GM18499 (cell line): ENCODE data around the gene CUEDC2.
A peak's percentile ranks its signal among the peaks of the same experiment; 100 is the strongest.

ENCODE experiments used
- ATAC-seq: cut with Tn5 transposase; IDR thresholded peaks from one replicate; pipeline ENCODE4 v1.9.1; 2021; ENCODE audit warnings: moderate number of reproducible peaks; ENCODE audit not compliant: insufficient read depth, unreplicated experiment

CUEDC2 gene

DNA sequence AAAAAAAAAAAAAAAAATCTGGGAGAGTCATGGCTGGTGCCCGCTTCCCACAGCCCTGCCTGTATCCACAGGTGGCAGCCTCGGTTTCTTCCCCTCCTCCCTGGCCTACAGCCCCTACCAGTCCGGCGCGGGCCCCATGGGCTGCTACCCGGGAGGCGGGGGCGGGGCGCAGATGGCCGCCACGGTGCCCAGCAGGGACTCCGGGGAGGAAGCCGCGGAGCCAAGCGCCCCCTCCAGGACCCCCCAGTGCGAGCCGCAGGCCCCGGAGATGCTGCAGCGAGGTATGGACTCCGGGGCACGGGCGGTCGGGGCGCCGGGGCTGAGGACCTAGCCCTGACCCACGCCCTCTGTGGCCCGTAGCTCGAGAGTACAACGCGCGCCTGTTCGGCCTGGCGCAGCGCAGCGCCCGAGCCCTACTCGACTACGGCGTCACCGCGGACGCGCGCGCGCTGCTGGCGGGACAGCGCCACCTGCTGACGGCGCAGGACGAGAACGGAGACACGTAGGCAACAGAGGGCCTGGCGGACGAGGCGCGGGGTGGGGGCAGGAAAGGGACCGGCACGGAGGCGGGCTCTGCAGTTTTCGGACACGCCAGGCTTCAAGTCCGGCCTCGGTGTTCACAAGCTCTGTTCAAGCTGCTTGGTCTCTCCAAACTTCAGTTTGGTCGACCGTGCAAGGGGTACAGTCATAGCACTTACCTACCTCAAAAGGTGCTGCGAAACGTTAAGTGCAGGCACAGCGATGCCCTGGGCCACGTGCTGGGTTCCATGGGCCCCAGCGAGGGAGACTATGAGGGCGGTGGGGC, 33.0 kb downstream of the CUEDC2 start:
- no peak for ATAC-seq

DNA sequence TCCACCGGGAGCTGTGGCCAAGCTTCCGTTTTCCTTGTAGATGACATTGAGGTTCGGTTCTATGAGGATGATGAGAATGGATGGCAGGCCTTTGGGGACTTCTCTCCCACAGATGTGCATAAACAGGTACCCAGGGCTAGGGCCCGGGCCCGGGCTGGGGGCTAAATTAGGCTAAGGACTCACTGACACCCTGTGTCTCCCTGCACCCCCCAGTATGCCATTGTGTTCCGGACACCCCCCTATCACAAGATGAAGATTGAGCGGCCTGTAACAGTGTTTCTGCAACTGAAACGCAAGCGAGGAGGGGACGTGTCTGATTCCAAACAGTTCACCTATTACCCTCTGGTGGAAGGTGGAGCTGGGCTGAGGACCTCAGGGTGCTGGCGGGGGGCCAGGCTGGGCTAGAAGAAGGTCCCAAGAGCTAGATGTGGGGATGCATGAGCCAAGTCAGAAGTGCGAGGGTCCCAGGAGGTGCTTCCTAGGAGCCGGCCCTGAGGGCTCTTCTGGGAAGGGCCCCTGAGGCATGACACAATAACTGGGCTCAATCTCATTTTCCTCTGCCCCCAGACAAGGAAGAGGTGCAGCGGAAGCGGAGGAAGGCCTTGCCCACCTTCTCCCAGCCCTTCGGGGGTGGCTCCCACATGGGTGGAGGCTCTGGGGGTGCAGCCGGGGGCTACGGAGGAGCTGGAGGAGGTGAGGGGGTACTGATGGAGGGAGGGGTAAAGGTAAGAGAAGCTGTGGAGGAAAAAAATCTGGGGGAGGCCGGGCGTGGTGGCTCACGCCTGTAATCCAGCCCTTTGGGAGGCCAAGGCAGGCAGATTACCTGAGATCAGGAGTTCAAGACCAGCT, 34.0 kb downstream of the CUEDC2 start:
- no peak for ATAC-seq

DNA sequence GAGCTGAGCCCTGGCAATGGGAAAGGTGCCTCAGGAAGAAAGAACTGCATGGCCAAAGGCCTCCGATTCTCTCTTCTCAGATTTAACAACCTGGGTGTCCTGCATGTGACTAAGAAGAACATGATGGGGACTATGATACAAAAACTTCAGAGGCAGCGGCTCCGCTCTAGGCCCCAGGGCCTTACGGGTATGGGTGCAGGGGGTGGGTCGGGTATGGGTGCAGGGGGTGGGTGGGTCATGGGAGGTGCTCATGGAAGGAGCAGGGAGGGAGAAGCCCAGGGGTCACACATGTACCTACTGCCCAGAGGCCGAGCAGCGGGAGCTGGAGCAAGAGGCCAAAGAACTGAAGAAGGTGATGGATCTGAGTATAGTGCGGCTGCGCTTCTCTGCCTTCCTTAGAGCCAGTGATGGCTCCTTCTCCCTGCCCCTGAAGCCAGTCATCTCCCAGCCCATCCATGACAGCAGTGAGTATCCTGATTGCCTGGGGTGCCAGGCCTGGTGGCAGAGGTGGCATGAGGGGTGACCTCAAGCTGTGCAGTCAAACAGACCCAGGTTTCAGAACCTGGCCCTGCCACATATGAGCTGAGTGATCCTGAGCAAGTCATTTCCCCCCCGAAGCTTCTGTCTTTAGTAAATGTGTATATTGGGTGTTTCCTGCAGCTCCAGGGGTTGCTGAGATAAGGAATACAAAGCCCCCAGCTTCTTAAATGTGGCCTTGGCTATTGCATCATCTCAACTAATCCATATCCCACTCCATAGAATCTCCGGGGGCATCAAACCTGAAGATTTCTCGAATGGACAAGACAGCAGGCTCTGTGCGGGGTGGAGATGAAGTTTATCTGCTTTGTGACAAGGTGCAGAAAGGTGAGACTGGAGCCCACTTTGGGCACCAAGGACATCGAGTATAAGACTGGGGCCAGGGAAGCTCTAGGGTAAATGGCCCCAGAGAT, 34.9 kb downstream of the CUEDC2 start:
- ATAC-seq = no peak

DNA sequence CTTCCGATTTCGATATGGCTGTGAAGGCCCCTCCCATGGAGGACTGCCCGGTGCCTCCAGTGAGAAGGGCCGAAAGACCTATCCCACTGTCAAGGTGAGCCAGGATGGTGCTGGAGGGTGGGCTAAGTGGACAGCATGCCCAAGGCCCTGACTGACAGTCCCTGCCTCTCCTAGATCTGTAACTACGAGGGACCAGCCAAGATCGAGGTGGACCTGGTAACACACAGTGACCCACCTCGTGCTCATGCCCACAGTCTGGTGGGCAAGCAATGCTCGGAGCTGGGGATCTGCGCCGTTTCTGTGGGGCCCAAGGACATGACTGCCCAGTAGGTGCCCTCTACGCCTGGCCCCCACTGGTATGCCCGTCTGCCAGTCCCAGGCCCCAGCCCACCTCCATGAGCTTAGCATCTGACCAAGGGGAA, 35.6 kb downstream of the CUEDC2 start:
- no peak for ATAC-seq

DNA sequence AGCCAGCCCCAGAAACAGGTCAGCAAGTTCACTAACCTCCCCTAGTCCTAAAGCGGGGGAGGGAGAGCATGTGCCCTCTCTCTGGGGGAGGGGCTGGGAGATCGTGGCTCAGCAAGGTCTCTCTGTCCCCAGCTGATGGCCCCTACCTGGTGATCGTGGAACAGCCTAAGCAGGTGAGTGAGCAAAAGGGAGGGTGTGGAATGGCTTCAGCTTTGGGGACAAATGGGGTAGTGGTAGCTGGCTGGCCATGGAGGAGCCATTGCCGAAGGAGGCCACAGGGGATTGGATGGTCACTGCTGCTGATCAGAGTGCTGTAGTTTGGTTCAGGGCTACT, 36.1 kb downstream of the CUEDC2 start:
- no peak for ATAC-seq

DNA sequence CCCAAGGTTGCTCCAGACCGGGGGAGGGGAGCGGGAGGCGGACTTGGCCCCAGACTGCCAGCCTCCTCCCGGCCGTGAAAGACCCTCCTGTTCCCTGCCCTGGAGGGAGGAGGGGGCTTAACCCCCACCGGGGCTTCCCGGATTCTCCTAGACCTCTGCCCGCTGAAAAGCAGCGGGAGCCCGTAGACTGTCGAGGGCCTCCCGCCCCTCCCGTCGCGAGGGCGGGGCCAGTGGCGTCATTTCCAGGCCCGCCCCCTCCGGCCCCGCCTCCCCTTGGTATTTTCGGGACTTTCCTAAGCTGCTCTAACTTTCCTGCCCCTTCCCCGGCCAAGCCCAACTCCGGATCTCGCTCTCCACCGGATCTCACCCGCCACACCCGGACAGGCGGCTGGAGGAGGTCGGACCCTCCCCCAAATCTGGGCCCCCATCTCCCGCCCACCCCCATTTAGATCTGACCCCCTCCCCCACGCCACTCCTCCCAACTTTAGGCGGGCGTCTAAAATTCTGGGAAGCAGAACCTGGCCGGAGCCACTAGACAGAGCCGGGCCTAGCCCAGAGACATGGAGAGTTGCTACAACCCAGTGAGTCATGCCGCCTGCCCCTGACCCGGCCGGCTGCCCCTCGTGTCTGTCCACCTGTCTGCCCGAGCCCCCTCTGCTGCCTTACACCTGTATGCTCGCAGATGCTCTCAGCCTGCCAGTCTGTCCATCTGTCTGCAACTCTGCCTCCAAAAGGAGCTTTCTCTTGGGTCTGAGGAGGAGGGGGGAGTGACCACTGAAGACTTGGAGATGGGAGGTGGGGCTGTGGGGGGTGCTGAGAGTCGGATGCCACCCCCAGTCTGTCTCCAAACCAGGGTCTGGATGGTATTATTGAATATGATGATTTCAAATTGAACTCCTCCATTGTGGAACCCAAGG, 36.7 kb downstream of the CUEDC2 start, which contains the start of gene NFKB2:
Gene NFKB2 (plus strand): TSS at position 306 of the 917 bp plus-strand sequence. CDS start 255 bp downstream, at position 561.
- no peak for ATAC-seq

DNA sequence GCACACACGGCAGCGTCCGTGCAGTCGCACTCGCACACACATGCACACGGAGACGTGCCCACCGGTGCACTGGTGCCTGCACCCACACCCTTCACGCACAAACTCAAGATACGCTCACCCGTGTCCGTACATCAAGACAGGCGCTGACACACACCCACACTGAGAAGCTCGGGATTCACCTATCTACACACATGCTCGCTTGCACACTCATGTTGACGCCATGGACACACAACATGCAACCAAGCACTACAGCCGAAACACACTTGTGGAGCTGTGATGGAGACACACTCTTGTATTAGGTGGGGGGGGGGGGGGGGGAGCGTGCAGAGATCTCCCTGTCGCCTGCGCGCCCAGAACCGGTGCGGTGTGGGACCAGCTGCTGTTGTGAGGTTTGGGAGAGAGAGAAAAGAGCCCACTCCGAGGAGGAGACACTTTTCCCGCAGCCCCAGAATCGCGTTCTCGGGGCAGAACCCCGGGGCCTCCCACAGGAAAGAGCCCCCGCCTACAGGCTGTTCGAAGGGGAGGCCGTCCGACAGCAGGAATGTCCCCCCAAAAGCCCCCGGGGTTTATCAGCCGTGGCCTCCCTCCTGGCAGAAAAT, 37.5 kb downstream of the CUEDC2 start:
- peak; percentile 1 for ATAC-seq

DNA sequence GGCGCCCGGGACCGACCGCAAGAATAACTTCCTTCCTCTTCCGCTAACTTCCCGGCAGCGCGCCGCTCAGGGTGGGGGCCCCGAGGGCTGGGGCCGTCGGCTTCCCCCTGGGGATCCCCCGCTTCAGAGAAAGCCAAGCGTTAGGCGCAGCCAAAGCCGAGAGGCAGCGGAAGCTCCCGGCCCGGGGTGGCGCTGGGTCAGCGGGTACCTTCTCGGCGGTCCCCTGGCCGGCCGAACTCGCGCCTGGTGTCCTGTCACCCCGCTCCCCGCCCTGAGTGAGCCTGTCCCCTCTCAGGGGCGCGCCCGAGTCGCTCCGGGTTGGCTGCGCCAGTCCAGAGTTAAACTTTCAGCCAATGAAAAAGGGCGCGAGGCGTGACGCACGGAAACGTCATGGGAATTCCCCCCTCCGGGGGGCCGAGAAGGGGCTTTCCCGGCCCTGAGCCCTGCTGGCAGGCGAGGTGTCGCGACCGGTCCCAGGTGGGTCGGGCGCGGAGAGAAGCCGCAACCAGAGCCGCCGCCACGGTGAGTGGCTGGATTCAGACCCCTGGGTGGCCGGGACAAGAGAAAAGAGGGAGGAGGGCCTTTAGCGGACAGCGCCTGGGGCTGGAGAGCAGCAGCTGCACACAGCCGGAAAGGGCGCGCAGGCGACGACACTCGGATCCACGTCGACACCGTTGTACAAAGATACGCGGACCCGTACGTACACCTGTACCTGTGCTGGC, 38.1 kb downstream of the CUEDC2 start:
- peak; percentile 55 for ATAC-seq

DNA sequence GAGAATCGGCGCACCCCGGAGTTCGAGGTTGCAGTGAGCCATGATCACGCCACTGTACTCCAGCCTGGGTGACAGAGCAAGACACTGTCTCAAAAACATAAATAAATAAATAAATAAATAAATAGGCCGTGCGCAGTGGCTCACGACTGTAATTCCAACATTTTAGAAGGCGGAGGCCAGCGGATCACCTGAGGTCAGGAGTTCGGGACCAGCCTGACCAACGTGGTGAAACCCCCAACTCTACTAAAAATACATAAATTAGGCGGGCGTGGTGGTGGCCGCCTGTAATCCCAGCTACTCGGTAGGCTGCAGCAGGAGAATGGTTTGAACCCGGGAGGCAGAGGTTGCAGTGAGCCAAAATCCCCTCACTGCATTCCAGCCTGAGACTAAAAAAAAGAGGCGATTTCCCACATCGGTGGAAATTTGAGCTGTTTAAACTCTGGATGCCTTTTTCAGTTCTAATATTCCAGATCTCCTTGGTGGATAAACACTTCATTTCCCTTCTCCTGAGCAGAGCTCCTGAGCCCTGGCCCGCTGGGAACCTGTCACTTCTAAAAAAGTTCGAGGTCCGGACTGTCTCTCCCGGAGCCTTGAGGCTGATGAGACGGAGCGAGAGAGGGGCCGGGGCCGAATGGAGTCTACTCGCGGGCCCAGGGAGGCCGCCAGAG, 38.8 kb downstream of the CUEDC2 start:
- ATAC-seq = no peak

DNA sequence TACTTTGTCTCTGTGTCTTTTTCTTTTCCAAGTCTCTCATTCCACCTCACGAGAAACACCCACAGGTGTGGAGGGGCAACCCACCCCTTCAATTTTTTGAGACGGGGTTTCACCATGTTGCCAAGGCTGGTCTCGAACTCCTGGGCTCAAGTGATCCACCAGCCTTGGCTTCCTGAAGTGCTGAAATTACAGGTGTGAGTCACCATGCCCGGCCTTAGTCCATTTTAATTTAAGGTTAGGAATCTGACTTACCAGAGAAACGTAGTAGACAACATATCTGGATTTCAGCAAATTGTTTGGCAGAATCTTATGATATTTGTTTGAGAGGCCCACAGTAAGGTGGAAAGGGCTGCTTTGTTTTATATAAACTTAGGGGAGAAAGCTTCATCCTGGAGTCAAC, 40.1 kb downstream of the CUEDC2 start:
- ATAC-seq = no peak

DNA sequence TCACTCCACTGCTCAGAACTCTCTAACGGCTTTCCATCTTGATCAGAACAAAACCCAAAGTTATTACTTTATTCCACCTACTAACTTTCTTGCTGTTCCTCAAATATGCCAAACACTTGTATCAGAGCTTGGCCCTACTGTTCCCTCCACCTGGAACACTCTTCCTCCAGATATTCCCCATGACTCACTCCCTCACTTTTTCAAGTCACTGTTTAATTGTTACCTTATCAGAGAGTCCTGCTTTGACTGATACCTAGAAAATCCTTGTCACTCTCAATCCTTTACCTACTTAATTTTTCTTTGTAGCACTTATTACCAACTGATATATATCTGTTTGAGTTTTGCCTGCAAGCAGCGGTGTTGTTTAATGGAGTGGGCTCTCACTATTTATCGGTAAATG, 42.5 kb downstream of the CUEDC2 start:
- ATAC-seq = no peak

DNA sequence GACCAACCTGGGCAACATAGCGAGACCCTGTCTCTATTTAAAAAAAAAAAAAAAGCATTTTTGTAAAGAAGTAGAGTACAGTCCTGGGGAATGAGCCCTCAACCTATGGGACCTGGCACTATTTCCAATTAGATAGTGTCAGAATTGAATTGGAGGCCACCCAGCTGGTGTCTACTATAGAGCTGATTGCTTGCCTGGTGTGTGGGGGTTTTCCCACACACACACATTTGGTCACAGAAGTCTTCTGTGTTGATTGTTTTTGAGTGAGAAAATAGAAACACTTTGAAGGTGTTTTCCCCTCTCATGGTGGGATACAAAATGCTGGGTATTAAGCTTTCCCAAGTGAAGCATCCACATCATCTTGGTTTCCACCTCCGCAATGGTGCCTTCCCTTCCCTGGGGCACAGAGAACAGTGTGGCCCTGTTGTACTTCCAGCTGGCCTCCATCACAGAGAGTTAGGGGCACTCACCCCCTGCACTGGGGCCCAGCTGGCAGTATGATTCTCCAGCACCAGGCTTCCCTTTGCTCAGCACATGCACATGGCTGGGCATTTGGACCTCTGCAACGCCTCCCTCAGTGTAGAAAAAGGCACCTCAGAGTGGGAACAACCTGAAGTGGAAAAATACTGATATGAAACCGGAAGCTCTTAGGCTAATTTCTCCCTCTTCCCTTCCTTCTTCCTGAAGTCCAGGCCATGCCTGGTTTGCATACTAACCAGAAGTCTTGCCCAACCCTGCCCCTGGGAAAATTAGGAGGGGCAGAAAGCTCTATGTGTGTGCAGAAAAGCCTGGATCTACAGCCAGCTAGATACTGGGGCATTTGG, 47.6 kb downstream of the CUEDC2 start:
- no peak for ATAC-seq

DNA sequence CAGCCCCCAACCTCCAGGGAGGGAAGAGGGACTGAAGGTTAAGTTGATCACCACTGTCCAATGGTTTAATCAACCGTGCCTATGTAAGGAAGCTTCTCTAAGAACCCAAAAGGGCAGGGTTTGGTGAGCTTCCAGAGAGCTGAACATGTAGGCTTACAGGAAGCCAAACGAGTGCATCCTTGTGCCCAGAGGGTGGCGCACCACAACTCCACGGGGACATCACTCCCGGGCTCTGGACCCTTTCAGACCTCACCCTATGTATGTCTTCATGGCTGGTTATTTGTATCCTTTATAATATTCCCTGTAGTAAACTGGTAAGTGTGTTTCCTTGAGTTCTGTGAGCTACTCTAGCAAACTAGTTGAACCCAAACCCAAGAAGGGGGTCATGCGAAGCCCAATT, 48.3 kb downstream of the CUEDC2 start:
- no peak for ATAC-seq

DNA sequence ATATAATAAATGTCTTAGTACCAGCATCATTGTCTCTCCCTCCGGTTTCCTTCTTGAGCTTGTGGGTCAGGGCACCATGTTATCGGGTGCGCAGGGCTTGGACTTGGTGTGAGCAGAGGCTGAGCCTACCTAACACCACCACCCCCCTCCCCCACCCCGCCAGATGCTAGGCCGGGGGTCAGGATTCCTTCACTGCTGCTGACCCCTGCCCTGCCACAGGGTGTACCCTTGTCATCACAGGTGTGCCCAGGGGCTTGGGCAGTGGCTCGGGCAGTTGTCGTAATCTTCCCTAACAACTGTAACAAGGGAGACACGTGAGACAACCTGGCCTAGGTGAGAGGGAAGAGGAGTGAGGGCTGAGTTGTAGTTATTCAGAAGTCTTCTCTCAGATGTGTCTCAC, 49.5 kb downstream of the CUEDC2 start:
- ATAC-seq = no peak

DNA sequence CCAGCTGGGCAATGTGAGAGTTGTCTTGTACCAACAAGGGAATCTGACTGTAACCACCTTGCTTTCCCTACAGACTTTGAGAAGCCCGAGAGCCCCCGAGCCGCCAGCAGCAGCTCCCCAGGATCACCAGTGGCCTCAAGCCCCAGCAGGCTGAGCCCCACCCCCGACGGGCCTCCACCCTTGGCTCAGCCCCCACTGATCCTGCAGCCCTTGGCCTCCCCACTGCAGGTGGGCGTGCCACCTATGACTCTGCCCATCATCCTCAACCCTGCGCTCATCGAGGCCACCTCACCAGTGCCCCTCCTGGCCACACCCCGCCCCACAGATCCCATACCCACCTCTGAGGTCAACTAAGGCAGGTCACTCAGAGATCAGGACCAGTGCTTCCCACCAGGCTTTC, 50.4 kb downstream of the CUEDC2 start:
- no peak for ATAC-seq

DNA sequence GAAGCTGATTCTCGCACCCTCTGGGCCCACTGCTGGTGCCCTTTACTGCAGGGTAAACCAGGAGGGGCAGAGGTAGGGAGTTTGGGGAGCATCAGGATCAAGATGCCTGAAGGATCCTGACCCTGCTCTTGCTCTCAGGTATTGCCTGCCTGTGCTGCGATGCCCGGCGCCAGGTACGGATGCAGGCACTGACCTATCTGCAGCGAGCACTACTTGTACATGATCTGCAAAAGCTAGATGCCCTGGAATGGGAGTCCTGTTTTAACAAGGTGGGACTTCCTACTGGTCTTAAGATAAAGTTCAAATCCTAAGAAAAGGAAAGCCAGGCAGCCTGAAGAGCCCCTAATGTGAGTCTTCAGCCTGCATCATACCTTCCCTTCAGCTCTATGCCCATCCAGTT, 53.0 kb downstream of the CUEDC2 start:
- no peak for ATAC-seq

DNA sequence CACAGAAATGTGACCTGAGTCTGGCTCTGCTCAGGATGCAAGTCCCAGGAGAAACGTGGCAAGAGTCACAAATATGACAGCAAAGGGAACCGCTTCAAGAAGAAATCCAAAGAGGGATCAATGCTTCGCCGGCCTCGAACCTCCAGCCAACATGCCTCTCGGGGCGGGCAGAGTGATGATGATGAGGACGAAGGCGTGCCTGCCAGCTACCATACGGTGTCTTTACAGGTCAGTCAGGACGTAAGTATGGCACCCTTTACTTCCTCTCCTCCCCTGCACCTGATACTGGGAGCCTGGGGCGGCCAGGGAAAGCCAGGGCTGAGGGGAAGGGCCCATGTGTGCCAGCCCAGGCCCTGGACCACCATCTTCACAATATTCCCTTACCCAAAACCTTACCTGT, 55.5 kb downstream of the CUEDC2 start:
- no peak for ATAC-seq
